ENCODE measurements around the gene TOMM22.

Gene TOMM22

DNA sequence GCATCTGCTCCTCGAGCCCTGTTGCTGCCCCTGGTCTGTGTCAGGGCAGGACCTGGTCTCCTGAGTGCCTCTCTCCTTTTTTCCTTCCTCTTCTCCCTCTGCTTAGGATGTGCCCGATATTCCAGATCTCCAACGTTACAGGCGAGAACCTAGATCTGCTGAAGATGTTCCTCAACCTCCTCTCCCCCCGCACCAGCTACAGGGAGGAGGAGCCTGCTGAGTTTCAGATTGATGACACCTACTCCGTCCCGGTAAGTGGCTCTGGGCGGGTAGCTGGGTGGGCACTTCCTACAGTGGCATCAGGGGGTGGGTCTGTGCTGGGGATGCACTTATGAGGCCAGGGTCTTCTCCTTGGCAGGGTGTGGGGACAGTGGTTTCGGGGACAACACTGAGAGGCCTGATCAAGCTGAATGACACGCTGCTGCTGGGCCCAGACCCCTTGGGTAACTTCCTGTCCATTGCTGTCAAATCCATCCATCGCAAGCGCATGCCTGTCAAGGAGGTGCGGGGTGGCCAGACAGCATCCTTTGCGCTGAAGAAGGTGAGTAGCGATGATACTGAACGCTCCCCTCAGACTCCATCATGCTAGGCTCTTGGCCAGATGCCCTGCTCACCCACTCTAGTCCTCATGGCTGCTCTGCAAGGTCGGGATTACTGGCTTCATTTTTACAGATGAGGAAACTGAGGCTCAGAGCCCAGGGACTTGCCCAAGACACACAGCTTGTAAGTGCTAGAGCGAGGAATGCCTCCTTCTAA lies 44.3 kb downstream of the TOMM22 start:
- H3K9me3 ChIP-seq (ENCODE audit: control insufficient read depth, insufficient read depth, low read depth, low read length) = no peaks in the 10 kb centered on the region
- H3K4me1 ChIP-seq (ENCODE audit: control insufficient read depth, insufficient read depth, low read length) = no peaks in the 10 kb centered on the region
- peaks cover 45 to 99% of the 10 kb centered on the region in 2 experiments for H3K36me3 ChIP-seq (ENCODE audit: control insufficient read depth in 2 of 2, insufficient read depth in 1 of 2, low read length in 2 of 2)
- no peak overlapping the region for H3K27ac ChIP-seq (ENCODE audit: extremely low read depth, low read depth, low read length)
- POLR2A ChIA-PET = interaction anchor here (1.5 to 5.3 kb wide), 2 partner anchors 8 to 10 kb away, joined by 4 to 23 read pairs; no protein-coding TSS in a partner anchor
- CTCF ChIA-PET = interaction anchor here (0.5 to 5.1 kb wide), 8 partner anchors 9 to 1061 kb away, joined by 3 to 39 read pairs (median 4); no protein-coding TSS in a partner anchor
- TF ChIP-seq ZNF169 (tag by site-specific recombination; IDR thresholded peaks at IDR 0.05) (no peak), PRDM4 (tag by site-specific recombination; IDR thresholded peaks at IDR 0.05) (no peak), ZNF560 (tag by site-specific recombination; IDR thresholded peaks at IDR 0.05; ENCODE audit: borderline replicate concordance) (no peak), ZNF140 (tag by site-specific recombination; IDR thresholded peaks at IDR 0.05) (no peak)
- no peak overlapping the region for H3K4me3 ChIP-seq (ENCODE audit: low read depth, low read length)

DNA sequence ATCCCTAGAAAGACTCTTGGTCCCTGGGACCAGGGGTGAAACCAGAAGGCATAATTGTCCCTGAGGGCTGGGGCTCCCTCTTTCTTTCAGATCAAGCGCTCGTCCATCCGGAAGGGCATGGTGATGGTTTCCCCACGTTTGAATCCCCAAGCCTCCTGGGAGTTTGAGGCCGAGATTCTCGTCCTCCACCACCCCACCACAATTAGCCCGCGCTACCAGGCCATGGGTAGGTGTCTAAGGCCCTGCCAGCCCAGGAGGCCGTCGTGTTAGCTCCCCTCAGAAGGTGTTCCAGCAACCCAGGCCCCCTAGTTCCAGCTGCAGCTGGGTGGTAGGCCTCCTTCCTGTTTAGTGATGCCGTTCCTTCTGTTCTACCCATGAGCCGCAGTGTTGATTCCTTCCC lies 45.4 kb downstream of the TOMM22 start:
- TF ChIP-seq ZBTB10 (tag by site-specific recombination; IDR thresholded peaks at IDR 0.05) (no peak), ZNF335 (tag by site-specific recombination; conservative IDR thresholded peaks at IDR 0.05) (no peak), SP7 (tag by site-specific recombination; IDR thresholded peaks at IDR 0.05) (no peak), ZNF24 (tag by site-specific recombination; IDR thresholded peaks at IDR 0.05) (no peak), YY1 (tag by site-specific recombination; IDR thresholded peaks at IDR 0.05) (no peak), ZNF596 (tag by site-specific recombination; IDR thresholded peaks at IDR 0.05) (no peak), ZNF837 (tag by site-specific recombination; IDR thresholded peaks at IDR 0.05) (no peak), ZNF677 (tag by site-specific recombination; IDR thresholded peaks at IDR 0.05) (no peak), PRDM4 (tag by site-specific recombination; IDR thresholded peaks at IDR 0.05) (no peak), ZIC2 (tag by site-specific recombination; IDR thresholded peaks at IDR 0.05) (no peak), ZNF792 (tag by site-specific recombination; IDR thresholded peaks at IDR 0.05) (no peak), ZNF645 (tag by site-specific recombination; IDR thresholded peaks at IDR 0.05) (no peak), ZNF621 (tag by site-specific recombination; IDR thresholded peaks at IDR 0.05) (no peak), ZNF248 (tag by site-specific recombination; IDR thresholded peaks at IDR 0.05) (no peak)
- TF ChIP-seq, protein P1, sequence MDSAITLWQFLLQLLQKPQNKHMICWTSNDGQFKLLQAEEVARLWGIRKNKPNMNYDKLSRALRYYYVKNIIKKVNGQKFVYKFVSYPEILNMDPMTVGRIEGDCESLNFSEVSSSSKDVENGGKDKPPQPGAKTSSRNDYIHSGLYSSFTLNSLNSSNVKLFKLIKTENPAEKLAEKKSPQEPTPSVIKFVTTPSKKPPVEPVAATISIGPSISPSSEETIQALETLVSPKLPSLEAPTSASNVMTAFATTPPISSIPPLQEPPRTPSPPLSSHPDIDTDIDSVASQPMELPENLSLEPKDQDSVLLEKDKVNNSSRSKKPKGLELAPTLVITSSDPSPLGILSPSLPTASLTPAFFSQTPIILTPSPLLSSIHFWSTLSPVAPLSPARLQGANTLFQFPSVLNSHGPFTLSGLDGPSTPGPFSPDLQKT (IDR thresholded peaks at IDR 0.05; ENCODE audit: borderline replicate concordance, low read depth, low read length) = no peak
- CTCF ChIA-PET = interaction anchor here (0.5 kb wide), 1 partner anchor 1060 kb away, joined by 3 read pairs; no protein-coding TSS in a partner anchor
- Histone ChIP-seq H3K4me3 (ENCODE audit: low read depth, low read length) (no peak overlapping the region), H3K27ac (ENCODE audit: extremely low read depth, low read depth, low read length) (no peak overlapping the region), H3K36me3 (ENCODE audit: control insufficient read depth in 2 of 2, insufficient read depth in 1 of 2, low read length in 2 of 2) (peaks cover 35 to 100% of the 10 kb centered on the region in 2 experiments), H3K9me3 (ENCODE audit: control insufficient read depth, insufficient read depth, low read depth, low read length) (no peaks in the 10 kb centered on the region), H3K4me1 (ENCODE audit: control insufficient read depth, insufficient read depth, low read length) (no peaks in the 10 kb centered on the region)
- POLR2A ChIA-PET = no interaction called here

All from HEK293 (cell line).